GM23248 (cell line): ENCODE data around the gene CCT7.

Source experiments
- EZH2 ChIP-seq: fragments of 200-600 bp; sonication (generic); IDR thresholded peaks from 2 replicates; pipeline ENCODE4 v1.6.1; 2018; ENCODE audit warnings: antibody characterized with exemption, mild to moderate bottlenecking; ENCODE audit not compliant: insufficient read depth, poor library complexity, severe bottlenecking
- EZH2phosphoT487 ChIP-seq: fragments of 200-600 bp; sonication (generic); IDR thresholded peaks from 2 replicates; pipeline ENCODE4 v1.6.1; 2018; ENCODE audit warnings: antibody characterized with exemption, moderate library complexity, mild to moderate bottlenecking, low read depth; ENCODE audit not compliant: insufficient read depth

DNA sequence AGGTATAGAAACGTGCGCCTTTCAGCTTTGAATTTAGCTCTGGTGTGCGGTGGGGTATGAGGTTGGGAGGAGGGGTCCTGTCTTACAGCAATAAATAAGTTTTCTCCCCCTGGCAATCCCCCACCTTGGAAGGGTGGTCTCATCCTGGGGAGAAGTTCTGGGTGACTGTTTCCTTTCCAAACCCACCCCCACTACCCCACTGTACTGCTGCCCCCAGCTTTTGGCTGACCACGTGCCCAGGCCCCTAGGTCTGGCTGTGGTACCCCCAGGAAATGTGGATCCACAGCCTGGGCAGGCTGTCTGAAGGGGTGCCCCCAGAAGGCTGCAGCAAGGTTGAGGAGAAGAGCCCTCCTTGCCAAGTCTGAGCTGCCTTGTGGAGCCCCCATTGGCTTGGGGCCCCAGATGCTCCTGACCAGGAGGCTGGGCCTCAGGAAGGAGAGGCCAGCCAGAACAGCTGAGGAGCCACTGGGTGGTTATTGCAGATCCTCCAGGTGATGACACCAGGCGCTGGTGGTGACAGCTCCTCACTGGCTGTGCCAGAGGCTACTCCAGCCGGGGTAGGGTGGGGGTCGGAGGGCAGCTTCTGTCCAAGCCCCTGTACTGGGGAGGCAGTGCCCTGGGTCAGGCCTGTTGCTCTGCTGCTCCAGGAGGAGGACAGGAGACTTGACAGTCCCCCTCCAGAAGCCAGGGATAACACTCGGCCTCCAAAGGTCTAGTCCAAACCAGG lies 24.2 kb downstream of the CCT7 start:
- TF ChIP-seq EZH2 (no peak), EZH2phosphoT487 (no peak)
